Tibial artery (tissue), 4 donors: ENCODE data around the gene TGFBR3.

Experiments
- DNase-seq, 2 donors: peaks; one replicate each; pipeline ENCODE4 v3.0.0-alpha.2; 2019
- H3K27ac ChIP-seq, 2 donors: fragments of 200-600 bp; sonication (generic) in 1 of 2; 1 replicate in 1 of 2; 2 replicates in 1 of 2; pipeline ENCODE4 v1.5.1; 2018 to 2019; ENCODE audit warnings: mild to moderate bottlenecking in 1 of 2
- H3K27me3 ChIP-seq, 2 donors: fragments of 200-600 bp; sonication (generic) in 1 of 2; one replicate each; pipeline versions ENCODE4 v1.5.1 to v1.6.0; 2016 to 2019
- H3K36me3 ChIP-seq, 3 donors: fragments of 200-600 bp; sonication (generic) in 2 of 3; one replicate each; pipeline ENCODE4 v1.5.1; 2016 to 2019; ENCODE audit warnings: mild to moderate bottlenecking in 2 of 3
- H3K4me1 ChIP-seq, 4 donors: fragments of 200-600 bp; sonication (generic) in 2 of 4; 1 replicate in 3 of 4; 2 replicates in 1 of 4; pipeline ENCODE4 v1.5.1; 2016 to 2019
- H3K4me3 ChIP-seq, 2 donors: fragments of 200-600 bp; sonication (generic) in 1 of 2; 1 replicate in 1 of 2; 2 replicates in 1 of 2; pipeline ENCODE4 v1.5.1; 2018 to 2019; ENCODE audit warnings: mild to moderate bottlenecking in 2 of 2
- H3K9me3 ChIP-seq, 3 donors: fragments of 200-600 bp; sonication (generic) in 1 of 3; one replicate each; pipeline ENCODE4 v1.5.1; 2016 to 2019
- CTCF ChIP-seq, 2 experiments: fragments of 200-600 bp in 1 of 2; fragments of 450-650 bp in 1 of 2; IDR thresholded peaks; one replicate each; pipeline ENCODE4 v1.5.1; 2017 to 2019; ENCODE audit warnings: antibody characterized with exemption in 2 of 2, mild to moderate bottlenecking in 1 of 2, moderate library complexity in 1 of 2
- intact Hi-C: fragments of 100-400 bp; cut with DNase I; formaldehyde crosslinking; loops from one replicate; pipeline ENCODE4 v1.15.0; 2023; ENCODE audit warnings: low total_unique reads

Gene TGFBR3

GRCh38 chr1:91874167-91874566 lies 11.8 kb downstream of the TGFBR3 start:
- Histone ChIP-seq H3K36me3 (no peaks in the 10 kb centered on the region), H3K27ac (no peak overlapping the region), H3K27me3 (no peaks in the 10 kb centered on the region), H3K4me1 (peaks cover 0 to 27% (median 5%) of the 10 kb centered on the region in 4 donors), H3K4me3 (no peak overlapping the region), H3K9me3 (no peaks in the 10 kb centered on the region)
- no peak for TF ChIP-seq CTCF (IDR thresholded peaks at IDR 0.05)
- no peak for DNase-seq
- intact Hi-C loops = loop anchor here (5.0 kb wide), 1 partner anchor 602 kb away; no protein-coding TSS in a partner anchor

- no peak for TF ChIP-seq CTCF (IDR thresholded peaks at IDR 0.05)
- no peaks in the 10 kb centered on the region for H3K9me3 ChIP-seq
- no peak overlapping the region for H3K4me3 ChIP-seq
- peaks cover 0 to 29% (median 5%) of the 10 kb centered on the region in 4 donors for H3K4me1 ChIP-seq
- intact Hi-C loops = loop anchor here (5.0 kb wide), 1 partner anchor 600 kb away; no protein-coding TSS in a partner anchor
- no peak overlapping the region for H3K27ac ChIP-seq
- DNase-seq = no peak
- H3K27me3 ChIP-seq = no peaks in the 10 kb centered on the region
- no peaks in the 10 kb centered on the region for H3K36me3 ChIP-seq
Observed at GRCh38 chr1:91872559-91873081, 13.3 kb downstream of the TGFBR3 start.

- DNase-seq = no peak
- TF ChIP-seq CTCF (IDR thresholded peaks at IDR 0.05) = no peak
- Histone ChIP-seq H3K27me3 (no peaks in the 10 kb centered on the region), H3K9me3 (no peaks in the 10 kb centered on the region), H3K27ac (no peak overlapping the region), H3K36me3 (no peaks in the 10 kb centered on the region), H3K4me3 (no peak overlapping the region), H3K4me1 (peaks cover 0 to 27% (median 5%) of the 10 kb centered on the region in 4 donors)
- intact Hi-C loops = loop anchor here (5.0 kb wide), 1 partner anchor 600 kb away; no protein-coding TSS in a partner anchor
Observed at GRCh38 chr1:91872000-91872399, 14.0 kb downstream of the TGFBR3 start.

GRCh38 chr1:91870322-91870721 lies 15.6 kb downstream of the TGFBR3 start:
- H3K36me3 ChIP-seq = no peaks in the 10 kb centered on the region
- H3K9me3 ChIP-seq = no peaks in the 10 kb centered on the region
- no peaks in the 10 kb centered on the region for H3K27me3 ChIP-seq
- intact Hi-C loops = loop anchor here (5.0 kb wide), 1 partner anchor 598 kb away; no protein-coding TSS in a partner anchor
- H3K27ac ChIP-seq = no peak overlapping the region
- TF ChIP-seq CTCF (IDR thresholded peaks at IDR 0.05) = no peak
- peaks cover 0 to 15% (median 0%) of the 10 kb centered on the region in 4 donors for H3K4me1 ChIP-seq
- no peak for DNase-seq
- H3K4me3 ChIP-seq = no peak overlapping the region

- DNase-seq = no peak
- no peak for TF ChIP-seq CTCF (IDR thresholded peaks at IDR 0.05)
- Histone ChIP-seq H3K27me3 (no peaks in the 10 kb centered on the region), H3K9me3 (no peaks in the 10 kb centered on the region), H3K4me1 (peaks cover 0 to 16% (median 0%) of the 10 kb centered on the region in 4 donors), H3K36me3 (no peaks in the 10 kb centered on the region), H3K27ac (no peak overlapping the region), H3K4me3 (no peak overlapping the region)
- intact Hi-C loops = no loop called here
Observed at GRCh38 chr1:91866425-91866824, 19.5 kb downstream of the TGFBR3 start.
